Muscle of leg (tissue), 11 donors: ENCODE measurements around the gene PIGBOS1. TPM values are rescaled to one million over a fixed set of nuclear protein-coding genes. Genes with fewer than 3 reads are reported as not detected.
"Not testable (repeated sequence)": the region's sequence is repeated elsewhere in the genome, so short reads cannot be mapped to it uniquely, and the experiment has no call there.

Source experiments
- DNase-seq: peaks from one replicate; pipeline ENCODE4 v3.0.0; 2013
- H3K27ac ChIP-seq: one replicate; pipeline ENCODE4 v1.5.1; 2013; ENCODE audit warnings: mild to moderate bottlenecking, low read length, control low read depth
- H3K27me3 ChIP-seq: one replicate; pipeline ENCODE4 v1.6.1; 2013; ENCODE audit warnings: low read length; ENCODE audit not compliant: control insufficient read depth, insufficient read depth
- H3K36me3 ChIP-seq: one replicate; pipeline ENCODE4 v1.6.1; 2013; ENCODE audit warnings: low read length; ENCODE audit not compliant: control insufficient read depth, insufficient read depth
- H3K4me1 ChIP-seq: one replicate; pipeline ENCODE4 v1.6.1; 2013; ENCODE audit warnings: low read length; ENCODE audit not compliant: control insufficient read depth, insufficient read depth
- H3K4me3 ChIP-seq: one replicate; pipeline ENCODE4 v1.5.1; 2013; ENCODE audit warnings: low read length, control low read depth
- H3K9me3 ChIP-seq: replicated peaks from 2 replicates; pipeline ENCODE4 v1.6.1; 2013; ENCODE audit warnings: low read depth, low read length; ENCODE audit not compliant: control insufficient read depth
- WGBS: methylation state at CpG from one replicate; pipeline ENCODE4 v1.1.5; 2013; ENCODE audit warnings: missing lambda C conversion rate; ENCODE audit not compliant: insufficient coverage; 5-methylcytosine and 5-hydroxymethylcytosine counted together
- polyA plus RNA-seq, 8 donors: library from polyadenylated mRNA; unstranded; fragments of 120-200 nt; gene quantifications; one replicate each; pipeline versions ENCODE4 v1.2.1 to v1.2.3, GENCODE V29; 2013; ENCODE audit warnings: inconsistent platforms in 1 of 8, low replicate concordance in 1 of 8; ENCODE audit not compliant: insufficient read length in 8 of 8, insufficient read depth in 1 of 8
- total RNA-seq: library from RNA; stranded (reverse); fragments of 120-200 nt; gene quantifications from one replicate; pipeline ENCODE4 v1.2.4, GENCODE V29; 2013

Gene PIGBOS1
- total and polyA plus RNA-seq, 9 donors = 11.3 to 16.3 (median 12.3) TPM

GRCh38 chr15:55283379-55284147 is 35.4 kb downstream of the PIGBOS1 start:
- no CpG with 5 or more reads among the region's 6 CpGs for WGBS
- no peaks in the 10 kb centered on the region for H3K4me1 ChIP-seq
- no peaks in the 10 kb centered on the region for H3K27me3 ChIP-seq
- H3K4me3 ChIP-seq = no peak overlapping the region
- H3K36me3 ChIP-seq = no peaks in the 10 kb centered on the region
- H3K27ac ChIP-seq = no peak overlapping the region
- DNase-seq = no peak
- H3K9me3 ChIP-seq = no peaks in the 10 kb centered on the region

- H3K36me3 ChIP-seq = no peaks in the 10 kb centered on the region
- H3K27me3 ChIP-seq = no peaks in the 10 kb centered on the region
- no peak overlapping the region for H3K27ac ChIP-seq
- WGBS = 54% methylated on average over 4 of the region's 5 CpGs
- no peak overlapping the region for H3K4me3 ChIP-seq
- no peak for DNase-seq
- no peaks in the 10 kb centered on the region for H3K4me1 ChIP-seq
- H3K9me3 ChIP-seq = no peaks in the 10 kb centered on the region
Observed at GRCh38 chr15:55282284-55282833, 36.6 kb downstream of the PIGBOS1 start.

GRCh38 chr15:55281517-55282228 is 37.2 kb downstream of the PIGBOS1 start:
- Histone ChIP-seq H3K27me3 (no peaks in the 10 kb centered on the region), H3K27ac (no peak overlapping the region), H3K36me3 (no peaks in the 10 kb centered on the region), H3K9me3 (no peaks in the 10 kb centered on the region), H3K4me1 (no peaks in the 10 kb centered on the region), H3K4me3 (no peak overlapping the region)
- DNase-seq = no peak

- not testable (repeated sequence) for H3K4me3 ChIP-seq, H3K9me3 ChIP-seq, DNase-seq, H3K27me3 ChIP-seq, H3K4me1 ChIP-seq, H3K36me3 ChIP-seq, H3K27ac ChIP-seq
- no CpG with 5 or more reads among the region's 2 CpGs for WGBS
Observed at GRCh38 chr15:55280589-55280988, 38.3 kb downstream of the PIGBOS1 start.

GRCh38 chr15:55279746-55280351 is 39.1 kb downstream of the PIGBOS1 start:
- Histone ChIP-seq H3K27ac (no peak overlapping the region), H3K36me3 (no peaks in the 10 kb centered on the region), H3K9me3 (no peaks in the 10 kb centered on the region), H3K27me3 (no peaks in the 10 kb centered on the region), H3K4me1 (no peaks in the 10 kb centered on the region), H3K4me3 (no peak overlapping the region)
- WGBS = 69% methylated on average over 3 of the region's 4 CpGs
- no peak for DNase-seq

- WGBS = no CpG with 5 or more reads among the region's 2 CpGs
- no peak overlapping the region for H3K4me3 ChIP-seq
- H3K36me3 ChIP-seq = no peaks in the 10 kb centered on the region
- H3K4me1 ChIP-seq = no peaks in the 10 kb centered on the region
- no peak for DNase-seq
- no peaks in the 10 kb centered on the region for H3K27me3 ChIP-seq
- H3K27ac ChIP-seq = no peak overlapping the region
- no peaks in the 10 kb centered on the region for H3K9me3 ChIP-seq
Observed at GRCh38 chr15:55279100-55279745, 39.7 kb downstream of the PIGBOS1 start.

- Histone ChIP-seq H3K9me3 (no peaks in the 10 kb centered on the region), H3K27me3 (no peaks in the 10 kb centered on the region), H3K36me3 (no peaks in the 10 kb centered on the region), H3K4me3 (no peak overlapping the region), H3K27ac (no peak overlapping the region), H3K4me1 (no peaks in the 10 kb centered on the region)
- no peak for DNase-seq
- WGBS = no CpG with 5 or more reads among the region's 2 CpGs
Observed at GRCh38 chr15:55277715-55278114, 41.2 kb downstream of the PIGBOS1 start.

- Histone ChIP-seq H3K27ac (no peak overlapping the region), H3K9me3 (no peaks in the 10 kb centered on the region), H3K27me3 (no peaks in the 10 kb centered on the region), H3K36me3 (no peaks in the 10 kb centered on the region), H3K4me1 (no peaks in the 10 kb centered on the region), H3K4me3 (no peak overlapping the region)
- DNase-seq = no peak
- WGBS = 67% methylated on average over 3 of the region's 7 CpGs
Observed at GRCh38 chr15:55277116-55277564, 41.8 kb downstream of the PIGBOS1 start.

GRCh38 chr15:55276324-55276723 is 42.6 kb downstream of the PIGBOS1 start:
- WGBS = no CpG with 5 or more reads among the region's 5 CpGs
- no peaks in the 10 kb centered on the region for H3K9me3 ChIP-seq
- H3K36me3 ChIP-seq = no peaks in the 10 kb centered on the region
- no peak for DNase-seq
- no peaks in the 10 kb centered on the region for H3K4me1 ChIP-seq
- H3K4me3 ChIP-seq = no peak overlapping the region
- no peaks in the 10 kb centered on the region for H3K27me3 ChIP-seq
- no peak overlapping the region for H3K27ac ChIP-seq

- H3K27ac ChIP-seq = no peak overlapping the region
- WGBS = 75% methylated on average over 2 of the region's 6 CpGs
Observed at GRCh38 chr15:55270291-55270690, 48.6 kb downstream of the PIGBOS1 start.

More at GRCh38 chr15:55270291-55270690, 48.6 kb downstream of the PIGBOS1 start:
- Histone ChIP-seq H3K36me3 (no peaks in the 10 kb centered on the region), H3K4me1 (no peaks in the 10 kb centered on the region), H3K9me3 (no peaks in the 10 kb centered on the region), H3K4me3 (no peak overlapping the region), H3K27me3 (no peaks in the 10 kb centered on the region)
- DNase-seq = no peak
